H9 (cell line): ENCODE data around the gene SLC47A2. TPM values are rescaled to one million over a fixed set of nuclear protein-coding genes. Genes with fewer than 3 reads are reported as not detected.

Source experiments
- DNase-seq: peaks from one replicate; pipeline ENCODE4 v3.0.0-alpha.2; 2017
- H2AFZ ChIP-seq: one replicate; pipeline ENCODE4 v1.6.1; 2013; ENCODE audit warnings: mild to moderate bottlenecking, low read length, control low read depth, moderate library complexity
- H2AK5ac ChIP-seq: 2 replicates; pipeline ENCODE4 v1.6.1; 2013; ENCODE audit warnings: low read length, control low read depth, mixed read lengths; ENCODE audit not compliant: insufficient read length
- H2BK120ac ChIP-seq: one replicate; pipeline ENCODE4 v1.6.1; 2013; ENCODE audit warnings: low read depth, mild to moderate bottlenecking, low read length, control low read depth, inconsistent platforms; ENCODE audit not compliant: poor library complexity, severe bottlenecking
- H2BK12ac ChIP-seq: 2 replicates; pipeline ENCODE4 v1.6.1; 2013; ENCODE audit warnings: low read length, control low read depth, mixed read lengths, low read depth; ENCODE audit not compliant: insufficient read length
- H2BK15ac ChIP-seq: 2 replicates; pipeline ENCODE4 v1.6.1; 2013; ENCODE audit warnings: low read depth, low read length, control low read depth
- H2BK20ac ChIP-seq: one replicate; pipeline ENCODE4 v1.6.1; 2013; ENCODE audit warnings: low read depth, mild to moderate bottlenecking, low read length, control low read depth, inconsistent platforms; ENCODE audit not compliant: poor library complexity, severe bottlenecking
- H2BK5ac ChIP-seq: 2 replicates; pipeline ENCODE4 v1.6.1; 2013; ENCODE audit warnings: low read length, control low read depth, mixed read lengths; ENCODE audit not compliant: insufficient read length
- H3K14ac ChIP-seq: 2 replicates; pipeline ENCODE4 v1.6.1; 2013; ENCODE audit warnings: low read length, control low read depth; ENCODE audit not compliant: insufficient read depth
- H3K18ac ChIP-seq: 2 replicates; pipeline ENCODE4 v1.6.1; 2013; ENCODE audit warnings: low read depth, mild to moderate bottlenecking, mixed read lengths, low read length, control low read depth; ENCODE audit not compliant: insufficient read length
- H3K23ac ChIP-seq: 2 replicates; pipeline ENCODE4 v1.6.1; 2013; ENCODE audit warnings: low read length, control low read depth, mixed read lengths, low read depth; ENCODE audit not compliant: insufficient read length
- H3K23me2 ChIP-seq: 2 replicates; pipeline ENCODE4 v1.6.1; 2013; ENCODE audit warnings: low read depth, mild to moderate bottlenecking, mixed read lengths, low read length, control low read depth; ENCODE audit not compliant: insufficient read length, poor library complexity, severe bottlenecking
- H3K27ac ChIP-seq: 2 replicates; pipeline ENCODE4 v1.5.1; 2013; ENCODE audit warnings: low read length, control low read depth, mixed read lengths, low read depth; ENCODE audit not compliant: insufficient read length
- H3K27me3 ChIP-seq: 2 replicates; pipeline ENCODE4 v1.6.1; 2013; ENCODE audit warnings: low read length, control low read depth, inconsistent platforms; ENCODE audit not compliant: insufficient read depth
- H3K4ac ChIP-seq: 2 replicates; pipeline ENCODE4 v1.6.1; 2013; ENCODE audit warnings: low read depth, mild to moderate bottlenecking, control low read depth, inconsistent platforms, low read length, moderate library complexity
- H3K4me1 ChIP-seq: 2 replicates; pipeline ENCODE4 v1.6.1; 2013; ENCODE audit warnings: low read length, control low read depth, inconsistent platforms; ENCODE audit not compliant: insufficient read depth
- H3K4me2 ChIP-seq: 2 replicates; pipeline ENCODE4 v1.6.1; 2013; ENCODE audit warnings: low read length, control low read depth, mixed read lengths; ENCODE audit not compliant: insufficient read length, insufficient read depth
- H3K56ac ChIP-seq: 2 replicates; pipeline ENCODE4 v1.6.1; 2013; ENCODE audit warnings: low read depth, mild to moderate bottlenecking, mixed read lengths, low read length, control low read depth; ENCODE audit not compliant: insufficient read length
- H3K79me1 ChIP-seq: 2 replicates; pipeline ENCODE4 v1.6.1; 2013; ENCODE audit warnings: low read depth, mild to moderate bottlenecking, moderate library complexity, low read length, control low read depth, inconsistent platforms; ENCODE audit not compliant: insufficient read depth, poor library complexity, severe bottlenecking
- H3K79me2 ChIP-seq: 2 replicates; pipeline ENCODE4 v1.6.1; 2013; ENCODE audit warnings: low read length, control low read depth, inconsistent platforms; ENCODE audit not compliant: insufficient read depth
- H3K9ac ChIP-seq: 2 replicates; pipeline ENCODE4 v1.6.1; 2013; ENCODE audit warnings: low read length, control low read depth, mixed read lengths; ENCODE audit not compliant: insufficient read length; ENCODE audit errors: extremely low read depth
- H3K9me3 ChIP-seq: one replicate; pipeline ENCODE4 v1.6.1; 2013; ENCODE audit warnings: low read depth, low read length, inconsistent platforms; ENCODE audit not compliant: control insufficient read depth
- H3T11ph ChIP-seq: one replicate; pipeline ENCODE4 v1.6.1; 2013; ENCODE audit warnings: mild to moderate bottlenecking, low read length, control low read depth, inconsistent platforms
- H4K20me1 ChIP-seq: one replicate; pipeline ENCODE4 v1.6.1; 2013; ENCODE audit not compliant: control insufficient read depth, insufficient read length, insufficient read depth
- H4K5ac ChIP-seq: 2 replicates; pipeline ENCODE4 v1.6.1; 2013; ENCODE audit warnings: low read depth, mild to moderate bottlenecking, mixed read lengths, low read length, control low read depth; ENCODE audit not compliant: insufficient read length
- H4K8ac ChIP-seq: replicated peaks from 2 replicates; pipeline ENCODE4 v1.6.1; 2013; ENCODE audit warnings: low read length, control low read depth, mixed read lengths, low read depth; ENCODE audit not compliant: insufficient read length
- H4K91ac ChIP-seq: 2 replicates; pipeline ENCODE4 v1.6.1; 2013; ENCODE audit warnings: low read depth, mild to moderate bottlenecking, moderate library complexity, mixed read lengths, low read length, control low read depth; ENCODE audit not compliant: insufficient read length
- H3K27ac Mint-ChIP-seq, 3 experiments: 2 replicates in 2 of 3; 3 replicates in 1 of 3; pipeline ENCODE4 v1.8.0; 2020 to 2021; ENCODE audit warnings: mixed read lengths in 3 of 3, mild to moderate bottlenecking in 1 of 3, moderate library complexity in 1 of 3
- H3K27me3 Mint-ChIP-seq: 2 replicates; pipeline ENCODE4 v1.8.0; 2021; ENCODE audit warnings: low read depth, mild to moderate bottlenecking, moderate library complexity, mixed read lengths
- H3K36me3 Mint-ChIP-seq, 3 experiments: 2 replicates in 2 of 3; 3 replicates in 1 of 3; pipeline ENCODE4 v1.8.0; 2020 to 2021; ENCODE audit warnings: low read depth in 3 of 3, mixed read lengths in 3 of 3; ENCODE audit not compliant: insufficient read depth in 1 of 3
- H3K4me1 Mint-ChIP-seq, 2 experiments: 2 replicates each; pipeline ENCODE4 v1.8.0; 2020; ENCODE audit warnings: mixed read lengths in 2 of 2
- H3K4me3 Mint-ChIP-seq, 2 experiments: 2 replicates in 1 of 2; 3 replicates in 1 of 2; pipeline ENCODE4 v1.8.0; 2020 to 2021; ENCODE audit warnings: mild to moderate bottlenecking in 2 of 2, mixed read lengths in 2 of 2, moderate library complexity in 1 of 2
- H3K9me3 Mint-ChIP-seq, 2 experiments: 2 replicates in 1 of 2; 3 replicates in 1 of 2; pipeline ENCODE4 v1.8.0; 2020; ENCODE audit warnings: mild to moderate bottlenecking in 2 of 2, mixed read lengths in 2 of 2, moderate library complexity in 1 of 2
- WGBS: extraction: QIAGEN DNeasy Blood & Tissue Kit; methylation state at CpG from one replicate; pipeline ENCODE4 v1.1.7; 2013; ENCODE audit warnings: missing lambda C conversion rate, low lambda C conversion rate, mixed read lengths; ENCODE audit not compliant: insufficient read length; ENCODE audit errors: extremely low coverage; 5-methylcytosine and 5-hydroxymethylcytosine counted together
- total RNA-seq: library from RNA; stranded (reverse); gene quantifications from 2 replicates; pipeline ENCODE4 v1.2.1, GENCODE V29; 2021
- TF ChIP-seq, protein P1 (sequence below): fragments of 200-600 bp; sonication (generic); conservative IDR thresholded peaks from 3 replicates; pipeline ENCODE4 v1.8.0; 2021; ENCODE audit warnings: antibody characterized with exemption, mild to moderate bottlenecking

SLC47A2 gene
- total RNA-seq, 1 experiment from 2014 or later: not detected

DNA sequence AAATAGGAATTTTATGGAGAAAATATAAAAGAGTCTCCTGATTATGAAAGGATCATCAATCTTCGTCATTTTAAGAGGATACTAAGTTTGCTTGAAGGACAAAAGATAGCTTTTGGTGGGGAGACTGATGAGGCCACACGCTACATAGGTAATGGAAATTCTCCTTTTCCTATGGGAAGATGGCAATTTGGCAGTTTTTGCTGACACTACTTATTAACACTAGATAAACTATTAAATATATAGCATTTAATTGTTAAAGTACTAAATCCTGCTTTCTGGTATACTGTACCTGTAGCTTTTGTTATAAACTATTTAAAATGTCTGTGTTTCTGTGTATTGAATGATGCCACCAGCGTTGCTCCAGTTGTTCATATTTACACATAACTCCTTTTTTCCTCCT, 55.3 kb downstream of the SLC47A2 start:
- Histone ChIP-seq H3K23me2 (no peaks in the 10 kb centered on the region), H3K27ac (no peak overlapping the region), H3K4me1 (peaks cover 3% of the 10 kb centered on the region; the same call in 1 of the 2 replicates), H3K9me3 (no peaks in the 10 kb centered on the region), H2BK120ac (no peak overlapping the region), H3K56ac (no peak overlapping the region), H2AFZ (no peak overlapping the region), H3K4ac (no peak overlapping the region), H3K79me1 (no peaks in the 10 kb centered on the region), H3K4me2 (no peak overlapping the region), H3K27me3 (no peaks in the 10 kb centered on the region), H3K23ac (no peak overlapping the region), H3K9ac (no peak overlapping the region), H4K20me1 (no peaks in the 10 kb centered on the region), H3K14ac (no peak overlapping the region), H2BK12ac (no peak overlapping the region), H3K18ac (no peak overlapping the region), H4K8ac (no peak overlapping the region), H3T11ph (no peak overlapping the region), H2AK5ac (no peak overlapping the region), H3K79me2 (0 out of 2 replicates have a peak, but pooled peaks cover 2% of the 10 kb centered on the region), H2BK15ac (no peak overlapping the region), H4K91ac (no peak overlapping the region), H2BK5ac (no peak overlapping the region), H4K5ac (no peak overlapping the region), H2BK20ac (no peak overlapping the region)
- no peak overlapping the region for H3K4me3 Mint-ChIP-seq
- peaks cover 38 to 76% (median 56%) of the 10 kb centered on the region in 3 experiments; a peak in 6 of 7 replicates for H3K36me3 Mint-ChIP-seq
- no peak for DNase-seq
- no peak overlapping the region for H3K27ac Mint-ChIP-seq
- H3K9me3 Mint-ChIP-seq: no peaks in the 10 kb centered on the region
- no CpG with 5 or more reads among the region's 3 CpGs for WGBS
- H3K27me3 Mint-ChIP-seq: no peaks in the 10 kb centered on the region
- H3K4me1 Mint-ChIP-seq: peaks cover 27 to 28% of the 10 kb centered on the region in 2 experiments
- TF ChIP-seq, protein P1, sequence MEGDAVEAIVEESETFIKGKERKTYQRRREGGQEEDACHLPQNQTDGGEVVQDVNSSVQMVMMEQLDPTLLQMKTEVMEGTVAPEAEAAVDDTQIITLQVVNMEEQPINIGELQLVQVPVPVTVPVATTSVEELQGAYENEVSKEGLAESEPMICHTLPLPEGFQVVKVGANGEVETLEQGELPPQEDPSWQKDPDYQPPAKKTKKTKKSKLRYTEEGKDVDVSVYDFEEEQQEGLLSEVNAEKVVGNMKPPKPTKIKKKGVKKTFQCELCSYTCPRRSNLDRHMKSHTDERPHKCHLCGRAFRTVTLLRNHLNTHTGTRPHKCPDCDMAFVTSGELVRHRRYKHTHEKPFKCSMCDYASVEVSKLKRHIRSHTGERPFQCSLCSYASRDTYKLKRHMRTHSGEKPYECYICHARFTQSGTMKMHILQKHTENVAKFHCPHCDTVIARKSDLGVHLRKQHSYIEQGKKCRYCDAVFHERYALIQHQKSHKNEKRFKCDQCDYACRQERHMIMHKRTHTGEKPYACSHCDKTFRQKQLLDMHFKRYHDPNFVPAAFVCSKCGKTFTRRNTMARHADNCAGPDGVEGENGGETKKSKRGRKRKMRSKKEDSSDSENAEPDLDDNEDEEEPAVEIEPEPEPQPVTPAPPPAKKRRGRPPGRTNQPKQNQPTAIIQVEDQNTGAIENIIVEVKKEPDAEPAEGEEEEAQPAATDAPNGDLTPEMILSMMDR: no peak
